Pancreas (tissue), 10 donors: ENCODE data around the gene SULT6B1. TPM values are rescaled to one million over a fixed set of nuclear protein-coding genes. Genes with fewer than 3 reads are reported as not detected.

Experiments
- ATAC-seq, 4 donors: fragments of 200-7000 bp; cut with Tn5 transposase; one replicate each; pipeline versions ENCODE4 v1.8.0 to v1.9.1; 2020; ENCODE audit warnings: mild to moderate bottlenecking in 4 of 4, moderate library complexity in 4 of 4
- DNase-seq, 6 donors: peaks; one replicate each; pipeline ENCODE4 v3.0.0-alpha.2; 2020
- FAIRE-seq: peaks from 2 replicates; lab custom pipeline; 2012; peaks lifted over from hg19 to GRCh38; lab: Jason Lieb, UNC
- H3K27ac ChIP-seq, 4 donors: fragments of 200-600 bp; sonication (generic); 1 replicate in 3 of 4; 2 replicates in 1 of 4; pipeline versions ENCODE4 v1.5.0 to v1.8.0; 2020
- H3K27me3 ChIP-seq, 4 donors: fragments of 200-600 bp; one replicate each; pipeline ENCODE4 v1.8.0; 2021
- H3K36me3 ChIP-seq, 3 donors: fragments of 200-600 bp; sonication (generic) in 1 of 3; one replicate each; pipeline versions ENCODE4 v1.5.0 to v1.8.0; 2020 to 2021
- H3K4me1 ChIP-seq, 3 donors: fragments of 200-600 bp; one replicate each; pipeline ENCODE4 v1.8.0; 2021
- H3K4me3 ChIP-seq, 4 donors: fragments of 200-600 bp; sonication (generic) in 2 of 4; one replicate each; pipeline versions ENCODE4 v1.5.0 to v1.8.0; 2020 to 2021
- H3K9me3 ChIP-seq, 4 donors: fragments of 200-600 bp; one replicate each; pipeline ENCODE4 v1.8.0; 2021
- CTCF ChIP-seq, 4 donors: fragments of 200-600 bp; sonication (generic) in 3 of 4; IDR thresholded peaks; one replicate each; pipeline versions ENCODE4 v1.5.0 to v1.8.0; 2021; ENCODE audit warnings: antibody characterized with exemption in 4 of 4
- WGBS, 2 donors: extraction: QIAGEN DNeasy Blood & Tissue Kit; methylation state at CpG; one replicate each; pipeline ENCODE4 v1.1.7; 2013; 5-methylcytosine and 5-hydroxymethylcytosine counted together
- intact Hi-C, 3 donors: fragments of 100-400 bp; cut with DNase I; formaldehyde crosslinking; loops; one replicate each; pipeline versions ENCODE4 v1.11.1 to v1.14.2; 2022
- polyA plus RNA-seq, 2 donors: library from polyadenylated mRNA; stranded (reverse); fragments of 200-250 nt; gene quantifications; one replicate each; pipeline ENCODE4 v1.2.3, GENCODE V29; 2013
- total RNA-seq, 6 donors: library from RNA; stranded (reverse); fragmentation: NEBNext Ultra II Directional in 4 of 6; extraction: Animal tissue kit (Norgen Biotek cat#: 25700) in 4 of 6; gene quantifications; one replicate each; pipeline versions ENCODE4 v1.2.1 to v1.2.4, GENCODE V29; 2021 to 2023
- donor health status: healthy with polysubstance abuse.
- donor health status: DM: no; HTN: no; CAD: no; lungs with moderate emphysema.
- donor health status: DM: no; HTN: no; CAD: no.
- donor health status: control.
- donor health status: control.
- donor health status: Bipolar disorder and iron deficiency.
- donor health status: DM: yes; HTN: yes; CAD: no.
- donor health status: DM: no; HTN: no; CAD: no.
- donor health status: DM: no; HTN: no; CAD: no.
- donor health status: DM: yes; HTN: yes; CAD: no.

SULT6B1 gene
- total and polyA plus RNA-seq, 8 donors = not detected

- ATAC-seq (no peak), DNase-seq (no peak), FAIRE-seq (no peak)
- no peak for TF ChIP-seq CTCF (IDR thresholded peaks at IDR 0.05)
- H3K27me3 ChIP-seq = no peaks in the 10 kb centered on the region
- intact Hi-C loops = no loop called here
- no peak overlapping the region for H3K27ac ChIP-seq
- no peaks in the 10 kb centered on the region for H3K9me3 ChIP-seq
- H3K4me3 ChIP-seq = no peak overlapping the region
- 98 to 100% methylated on average over 1 of the region's 1 CpG for WGBS, 2 donors
- no peaks in the 10 kb centered on the region for H3K4me1 ChIP-seq
- H3K36me3 ChIP-seq = peaks cover 0 to 41% (median 5%) of the 10 kb centered on the region in 3 donors
Measured at GRCh38 chr2:37143974-37144373, 44.5 kb downstream of the SULT6B1 start.

GRCh38 chr2:37142546-37142945 is 45.9 kb downstream of the SULT6B1 start:
- DNase-seq = no peak
- intact Hi-C loops = no loop called here
- Histone ChIP-seq H3K36me3 (peaks cover 0 to 51% (median 13%) of the 10 kb centered on the region in 3 donors), H3K27ac (no peak overlapping the region), H3K4me3 (no peak overlapping the region), H3K4me1 (no peaks in the 10 kb centered on the region), H3K27me3 (no peaks in the 10 kb centered on the region), H3K9me3 (no peaks in the 10 kb centered on the region)
- FAIRE-seq = no peak
- no peak for ATAC-seq
- no peak for TF ChIP-seq CTCF (IDR thresholded peaks at IDR 0.05)

GRCh38 chr2:37132914-37133313 is 55.6 kb downstream of the SULT6B1 start:
- Histone ChIP-seq H3K27ac (no peak overlapping the region), H3K4me3 (no peak overlapping the region), H3K4me1 (no peaks in the 10 kb centered on the region), H3K9me3 (no peaks in the 10 kb centered on the region), H3K36me3 (peaks cover 0 to 34% (median 8%) of the 10 kb centered on the region in 3 donors), H3K27me3 (no peaks in the 10 kb centered on the region)
- ATAC-seq (no peak), FAIRE-seq (no peak), DNase-seq (no peak)
- intact Hi-C loops = no loop called here
- 96 to 99% methylated on average over 6 of the region's 6 CpGs for WGBS, 2 donors
- no peak for TF ChIP-seq CTCF (IDR thresholded peaks at IDR 0.05)

DNA sequence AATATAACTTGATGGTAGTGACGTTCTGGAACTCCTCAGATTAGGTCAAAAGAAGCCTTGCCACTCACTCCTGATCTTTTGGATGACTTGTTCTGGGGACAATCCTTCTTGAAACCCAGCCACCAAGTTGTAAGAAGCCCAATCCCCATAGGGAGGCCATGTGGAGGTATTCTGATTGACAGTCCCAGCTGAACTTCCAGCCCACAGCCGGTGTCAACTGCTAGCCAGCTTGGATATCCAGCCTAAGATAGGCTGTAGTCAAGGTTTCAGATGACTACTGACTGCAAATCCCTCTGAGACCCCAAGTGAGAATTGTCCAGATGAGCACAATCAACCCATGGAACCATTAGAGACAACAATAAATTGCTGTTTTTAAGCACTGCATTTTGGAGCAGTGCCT is 63.1 kb downstream of the SULT6B1 start:
- TF ChIP-seq CTCF (IDR thresholded peaks at IDR 0.05) = no peak
- FAIRE-seq (no peak), DNase-seq (no peak), ATAC-seq (no peak)
- intact Hi-C loops = no loop called here
- no peaks in the 10 kb centered on the region for H3K9me3 ChIP-seq
- H3K36me3 ChIP-seq = peaks cover 0 to 16% (median 0%) of the 10 kb centered on the region in 3 donors
- no peak overlapping the region for H3K27ac ChIP-seq
- no peak overlapping the region for H3K4me3 ChIP-seq
- H3K27me3 ChIP-seq = no peaks in the 10 kb centered on the region
- WGBS, 2 donors = 97 to 100% methylated on average over 2 of the region's 2 CpGs
- no peaks in the 10 kb centered on the region for H3K4me1 ChIP-seq

DNA sequence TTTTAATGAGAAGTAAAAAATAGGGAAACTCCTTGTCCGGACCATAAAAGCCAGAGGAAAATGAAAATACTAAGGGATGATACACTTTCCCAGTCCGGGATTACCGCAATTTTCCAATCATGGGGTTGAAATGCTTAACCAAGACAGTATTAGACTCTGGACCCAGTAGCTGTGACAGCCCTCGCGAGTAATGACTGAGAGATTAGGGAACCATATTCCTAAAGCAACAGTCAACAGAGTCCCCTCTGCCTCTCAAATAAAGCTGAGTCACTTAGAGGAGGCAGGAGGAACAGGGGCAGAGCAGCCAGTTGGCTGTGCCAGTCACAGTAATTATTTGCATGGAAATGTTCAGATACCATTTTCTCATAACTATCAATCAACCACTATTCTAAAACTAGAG is 69.3 kb downstream of the SULT6B1 start:
- 93 to 96% methylated on average over 5 of the region's 5 CpGs for WGBS, 2 donors
- no peaks in the 10 kb centered on the region for H3K9me3 ChIP-seq
- ATAC-seq (no peak), FAIRE-seq (no peak), DNase-seq (no peak)
- intact Hi-C loops = no loop called here
- H3K4me3 ChIP-seq = no peak overlapping the region
- no peak for TF ChIP-seq CTCF (IDR thresholded peaks at IDR 0.05)
- H3K27me3 ChIP-seq = no peaks in the 10 kb centered on the region
- H3K4me1 ChIP-seq = no peaks in the 10 kb centered on the region
- no peak overlapping the region for H3K27ac ChIP-seq
- peaks cover 0 to 20% (median 0%) of the 10 kb centered on the region in 3 donors for H3K36me3 ChIP-seq

Other genes with a start within 250 kb of the SULT6B1 start
- gene STRN, start 222.1 kb downstream of the SULT6B1 start, total RNA-seq = 10 to 100 TPM in 2 of 6 donors, 1 to 10 TPM in 4; 6.9 to 16.2 (median 8.7) TPM
- 1 to 10 TPM; 1.8 to 3.0 TPM for gene STRN, start 222.1 kb downstream of the SULT6B1 start, polyA plus RNA-seq
- gene HEATR5B, start 104.3 kb downstream of the SULT6B1 start, total RNA-seq = 10 to 100 TPM; 12.1 to 15.5 (median 13.5) TPM
- gene HEATR5B, start 104.3 kb downstream of the SULT6B1 start, polyA plus RNA-seq = 10 to 100 TPM in 1 of 2 donors, 1 to 10 TPM in 1; 8.7 to 13.6 TPM
- 1 to 10 TPM; 1.4 to 2.8 (median 2.0) TPM for gene GPATCH11, start 104.2 kb downstream of the SULT6B1 start, total RNA-seq
- gene GPATCH11, start 104.2 kb downstream of the SULT6B1 start, polyA plus RNA-seq = 1 to 10 TPM; 1.5 to 2.0 TPM
- gene EIF2AK2, start 31.7 kb downstream of the SULT6B1 start, total RNA-seq = 10 to 100 TPM; 11.6 to 22.6 (median 14.6) TPM
- gene EIF2AK2, start 31.7 kb downstream of the SULT6B1 start, polyA plus RNA-seq = 1 to 10 TPM; 2.6 to 5.4 TPM
- 10 to 100 TPM; 13.7 to 19.7 (median 15.7) TPM for gene CEBPZOS, start 7.8 kb upstream of the SULT6B1 start, total RNA-seq
- gene CEBPZOS, start 7.8 kb upstream of the SULT6B1 start, polyA plus RNA-seq = 10 to 100 TPM; 23.4 to 35.3 TPM
- 10 to 100 TPM; 20.6 to 31.2 (median 25.7) TPM for gene CEBPZ, start 42.9 kb upstream of the SULT6B1 start, total RNA-seq
- gene CEBPZ, start 42.9 kb upstream of the SULT6B1 start, polyA plus RNA-seq = 10 to 100 TPM; 30.8 to 41.4 TPM
- gene NDUFAF7, start 43.0 kb upstream of the SULT6B1 start, total RNA-seq = 1 to 10 TPM; 4.7 to 8.0 (median 6.9) TPM
- gene NDUFAF7, start 43.0 kb upstream of the SULT6B1 start, polyA plus RNA-seq = 10 to 100 TPM in 1 of 2 donors, 1 to 10 TPM in 1; 8.0 to 20.0 TPM
- 10 to 100 TPM in 3 of 6 donors, 1 to 10 TPM in 3; 6.7 to 17.2 (median 9.2) TPM for gene PRKD3, start 136.2 kb upstream of the SULT6B1 start, total RNA-seq
- gene PRKD3, start 136.2 kb upstream of the SULT6B1 start, polyA plus RNA-seq = 1 to 10 TPM; 4.1 to 5.5 TPM
- 10 to 100 TPM in 1 of 6 donors, 1 to 10 TPM in 4, under 1 TPM in 1; 0.79 to 15.7 (median 3.6) TPM for gene QPCT, start 156.0 kb upstream of the SULT6B1 start, total RNA-seq
- gene QPCT, start 156.0 kb upstream of the SULT6B1 start, polyA plus RNA-seq = 10 to 100 TPM; 15.3 to 69.0 TPM